Amygdala (tissue), 56 donors: ENCODE data around the gene GNAT2.
A peak's percentile ranks its signal among the peaks of the same experiment; 100 is the strongest.

Source experiments
- DNase-seq, 56 donors: peaks; one replicate each; lab custom pipeline; 2025; lab: John Stamatoyannopoulos, UW

GNAT2 gene

GRCh38 chr1:109643385-109644230 lies 24.2 kb upstream of the GNAT2 start:
- DNase-seq = peak in 28 of 56 donors; percentile 17 to 77 (median 43)

GRCh38 chr1:109642626-109643025 lies 23.2 kb upstream of the GNAT2 start:
- DNase-seq = no peak

- no peak for DNase-seq
Measured at GRCh38 chr1:109641861-109642260, 22.4 kb upstream of the GNAT2 start.

GRCh38 chr1:109641078-109641740 lies 21.8 kb upstream of the GNAT2 start:
- DNase-seq = no peak

- DNase-seq = peak in 47 of 56 donors; percentile 35 to 91 (median 68)
Measured at GRCh38 chr1:109640285-109640865, 21.0 kb upstream of the GNAT2 start.

GRCh38 chr1:109639841-109640184 lies 20.4 kb upstream of the GNAT2 start:
- DNase-seq = no peak

GRCh38 chr1:109639063-109639840 lies 19.8 kb upstream of the GNAT2 start:
- no peak for DNase-seq

- DNase-seq = no peak
Measured at GRCh38 chr1:109637446-109637845, 18.0 kb upstream of the GNAT2 start.

GRCh38 chr1:109636201-109636952 lies 17.0 kb upstream of the GNAT2 start:
- DNase-seq = no peak

GRCh38 chr1:109635862-109636200 lies 16.4 kb upstream of the GNAT2 start:
- DNase-seq = no peak

GRCh38 chr1:109634771-109635750 lies 15.6 kb upstream of the GNAT2 start:
- DNase-seq = no peak

- no peak for DNase-seq
Measured at GRCh38 chr1:109634292-109634691, 14.9 kb upstream of the GNAT2 start.

- peak in 37 of 56 donors; percentile 14 to 84 (median 57) for DNase-seq
Measured at GRCh38 chr1:109632671-109633346, 13.4 kb upstream of the GNAT2 start.

- no peak for DNase-seq
Measured at GRCh38 chr1:109631513-109632505, 12.4 kb upstream of the GNAT2 start.

GRCh38 chr1:109630898-109631512 lies 11.6 kb upstream of the GNAT2 start:
- DNase-seq = no peak

GRCh38 chr1:109630081-109630897 lies 10.9 kb upstream of the GNAT2 start:
- peak in 2 of 56 donors; percentile 13 to 27 for DNase-seq
